Skeletal muscle tissue (tissue), 4 donors: ENCODE measurements around the gene SWSAP1. TPM values are rescaled to one million over a fixed set of nuclear protein-coding genes. Genes with fewer than 3 reads are reported as not detected.
"Not testable (repeated sequence)": the region's sequence is repeated elsewhere in the genome, so short reads cannot be mapped to it uniquely, and the experiment has no call there.

Experiments
- H3K27ac ChIP-seq: one replicate; pipeline ENCODE4 v1.7.0; 2013; ENCODE audit warnings: mild to moderate bottlenecking, low read depth, low read length, inconsistent platforms
- H3K27me3 ChIP-seq, 3 donors: one replicate each; pipeline ENCODE4 v1.7.0; 2013; ENCODE audit warnings: low read length in 3 of 3; ENCODE audit not compliant: control insufficient read depth in 3 of 3, insufficient read depth in 3 of 3
- H3K36me3 ChIP-seq, 3 donors: one replicate each; pipeline ENCODE4 v1.7.0; 2013; ENCODE audit warnings: low read length in 3 of 3; ENCODE audit not compliant: control insufficient read depth in 3 of 3, insufficient read depth in 3 of 3
- H3K4me1 ChIP-seq, 3 donors: one replicate each; pipeline ENCODE4 v1.7.0; 2013; ENCODE audit warnings: low read length in 3 of 3, mild to moderate bottlenecking in 3 of 3; ENCODE audit not compliant: control insufficient read depth in 3 of 3, insufficient read depth in 3 of 3
- H3K4me3 ChIP-seq, 3 donors: one replicate each; pipeline ENCODE4 v1.7.0; 2013; ENCODE audit warnings: low read length in 3 of 3
- H3K9ac ChIP-seq, 3 donors: one replicate each; pipeline ENCODE4 v1.7.0; 2013; ENCODE audit warnings: low read length in 3 of 3, mild to moderate bottlenecking in 3 of 3, moderate library complexity in 2 of 3, low read depth in 1 of 3
- H3K9me3 ChIP-seq, 3 donors: one replicate each; pipeline ENCODE4 v1.7.0; 2013; ENCODE audit warnings: low read length in 3 of 3; ENCODE audit not compliant: control insufficient read depth in 3 of 3
- total RNA-seq: library from RNA; depleted of rRNA; stranded (reverse); fragments of >200 nt; gene quantifications from one replicate; pipeline ENCODE4 v1.2.3, GENCODE V29; 2014
- donor health status: Osteomylitis.

SWSAP1 gene
- total RNA-seq, 1 donor from 2014 or later = 0.52 TPM

GRCh38 chr19:11406703-11407236 lies 32.3 kb downstream of the SWSAP1 start:
- H3K36me3 ChIP-seq, H3K9me3 ChIP-seq, H3K4me3 ChIP-seq, H3K9ac ChIP-seq, H3K4me1 ChIP-seq, H3K27ac ChIP-seq: not testable (repeated sequence)
- peaks cover 3 to 10% (median 5%) of the 10 kb centered on the region in 3 donors for H3K27me3 ChIP-seq

DNA sequence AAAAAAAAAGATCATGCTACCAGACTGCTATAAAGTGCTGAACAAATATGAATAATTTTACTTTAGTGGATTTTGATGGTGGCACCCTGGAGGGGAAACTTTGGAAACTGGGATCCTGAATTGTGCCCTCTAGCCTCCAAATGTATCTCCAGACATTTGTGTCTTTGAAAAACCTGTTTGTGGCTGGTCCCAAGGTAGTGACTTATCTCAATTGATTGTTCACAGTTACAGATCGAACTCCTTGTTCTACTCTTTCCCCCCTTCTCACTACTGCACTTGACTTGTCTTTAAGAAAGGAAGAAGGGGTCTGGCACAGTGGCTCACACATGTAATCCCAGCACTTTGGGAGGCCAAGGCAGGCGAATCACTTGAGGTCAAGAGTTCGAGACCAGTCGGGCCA lies 34.1 kb downstream of the SWSAP1 start:
- H3K4me3 ChIP-seq = no peak overlapping the region
- no peak overlapping the region for H3K9ac ChIP-seq
- no peaks in the 10 kb centered on the region for H3K36me3 ChIP-seq
- no peaks in the 10 kb centered on the region for H3K4me1 ChIP-seq
- H3K27ac ChIP-seq = no peak overlapping the region
- no peaks in the 10 kb centered on the region for H3K9me3 ChIP-seq
- H3K27me3 ChIP-seq = peaks cover 3 to 10% (median 5%) of the 10 kb centered on the region in 3 donors

- H3K9me3 ChIP-seq = no peaks in the 10 kb centered on the region
- H3K27me3 ChIP-seq = peaks cover 3 to 10% (median 5%) of the 10 kb centered on the region in 3 donors
- H3K4me1 ChIP-seq = no peaks in the 10 kb centered on the region
- H3K4me3 ChIP-seq = no peak overlapping the region
- H3K9ac ChIP-seq = no peak overlapping the region
- H3K36me3 ChIP-seq = no peaks in the 10 kb centered on the region
- no peak overlapping the region for H3K27ac ChIP-seq
These were observed 36.2 kb downstream of the SWSAP1 start for GRCh38 chr19:11410682-11411081.

DNA sequence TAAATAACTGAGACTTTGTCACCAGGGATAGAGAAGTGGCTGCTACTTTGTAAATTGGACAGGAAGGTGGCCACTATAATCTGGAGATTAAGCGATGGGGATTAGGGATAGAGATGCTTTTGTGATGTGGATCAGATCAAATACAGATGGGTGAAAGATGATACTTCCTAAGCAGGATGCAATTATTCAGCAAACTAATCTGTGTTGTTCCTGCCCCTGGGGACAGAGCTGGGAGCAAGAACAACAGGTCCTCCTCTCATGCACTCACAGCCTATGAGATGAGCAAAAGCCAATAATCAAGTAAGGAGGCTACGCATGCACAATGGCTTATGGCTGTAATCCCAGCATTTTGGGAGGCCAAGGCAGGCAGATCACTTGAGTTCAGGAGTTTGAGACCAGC lies 40.1 kb downstream of the SWSAP1 start:
- H3K27me3 ChIP-seq = peaks cover 9 to 22% (median 17%) of the 10 kb centered on the region in 3 donors
- H3K27ac ChIP-seq = no peak overlapping the region

DNA sequence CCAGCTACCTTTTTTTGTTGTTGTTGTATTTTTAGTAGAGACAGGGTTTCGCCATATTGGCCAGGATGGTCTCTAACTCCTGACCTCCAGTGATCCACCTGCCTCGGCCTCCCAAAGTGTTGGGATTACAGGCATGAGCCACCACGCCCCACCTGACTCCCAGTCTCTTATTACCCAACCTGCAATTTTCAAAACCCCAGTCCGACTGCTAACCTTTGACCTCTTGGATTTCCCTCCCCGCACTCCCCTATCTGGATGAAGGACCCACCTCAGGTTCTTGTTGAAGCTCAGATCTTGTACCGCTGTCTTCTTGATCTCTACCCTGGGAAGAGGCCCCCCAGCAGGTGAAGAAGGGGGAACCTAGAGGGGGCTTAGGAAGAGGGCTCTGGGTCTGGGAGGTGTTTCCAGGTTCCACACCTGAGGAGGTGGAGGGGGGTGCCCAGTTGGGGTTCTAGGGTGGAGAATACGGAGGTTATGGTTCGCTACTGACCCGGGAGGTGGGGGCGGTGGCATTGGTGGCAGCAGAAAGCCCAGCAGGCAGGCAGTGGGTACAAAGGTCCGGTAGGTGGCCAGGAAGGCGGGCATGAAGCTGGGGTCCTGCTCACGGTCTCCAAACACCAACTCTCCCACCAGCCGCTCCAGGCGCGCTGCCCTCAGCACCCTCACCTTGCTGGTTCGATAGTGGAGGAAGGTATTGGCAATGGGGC lies 42.0 kb downstream of the SWSAP1 start:
- no peak overlapping the region for H3K27ac ChIP-seq
- peaks cover 27 to 39% (median 34%) of the 10 kb centered on the region in 3 donors for H3K27me3 ChIP-seq
- H3K9ac ChIP-seq = no peak overlapping the region
- H3K4me1 ChIP-seq = peaks cover 6 to 15% (median 8%) of the 10 kb centered on the region in 3 donors
- H3K9me3 ChIP-seq = no peaks in the 10 kb centered on the region
- no peak overlapping the region for H3K4me3 ChIP-seq
- H3K36me3 ChIP-seq = no peaks in the 10 kb centered on the region

More for the DNA sequence above, 40.1 kb downstream of the SWSAP1 start:
- Histone ChIP-seq H3K36me3 (no peaks in the 10 kb centered on the region), H3K4me1 (peaks cover 0 to 6% (median 4%) of the 10 kb centered on the region in 3 donors), H3K9ac (no peak overlapping the region), H3K9me3 (no peaks in the 10 kb centered on the region), H3K4me3 (no peak overlapping the region)

DNA sequence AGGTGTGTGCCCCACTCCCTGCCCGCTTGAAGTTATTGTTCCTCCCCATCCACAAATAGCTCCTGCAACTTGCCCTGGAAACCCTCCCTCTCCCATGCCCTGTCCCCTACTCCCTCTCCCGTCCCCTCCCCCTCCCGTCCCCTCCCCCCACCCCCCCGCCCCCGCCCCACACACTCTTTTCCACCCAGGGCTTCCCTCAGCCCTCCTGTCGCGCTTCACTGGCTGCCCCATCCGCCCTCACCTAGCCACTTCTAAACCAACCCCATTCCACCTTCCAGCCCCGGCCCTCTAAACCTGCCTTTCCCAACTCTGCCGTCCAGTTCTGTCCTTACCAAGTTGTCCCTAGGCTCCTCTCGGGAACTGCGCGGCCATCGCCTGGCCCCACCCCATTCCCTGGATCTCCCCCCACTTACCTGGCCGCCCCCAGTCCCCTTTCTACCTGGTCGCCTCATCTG lies 43.7 kb downstream of the SWSAP1 start:
- Histone ChIP-seq H3K27me3 (peaks cover 40 to 54% (median 42%) of the 10 kb centered on the region in 3 donors), H3K36me3 (no peaks in the 10 kb centered on the region), H3K4me3 (no peak overlapping the region)

DNA sequence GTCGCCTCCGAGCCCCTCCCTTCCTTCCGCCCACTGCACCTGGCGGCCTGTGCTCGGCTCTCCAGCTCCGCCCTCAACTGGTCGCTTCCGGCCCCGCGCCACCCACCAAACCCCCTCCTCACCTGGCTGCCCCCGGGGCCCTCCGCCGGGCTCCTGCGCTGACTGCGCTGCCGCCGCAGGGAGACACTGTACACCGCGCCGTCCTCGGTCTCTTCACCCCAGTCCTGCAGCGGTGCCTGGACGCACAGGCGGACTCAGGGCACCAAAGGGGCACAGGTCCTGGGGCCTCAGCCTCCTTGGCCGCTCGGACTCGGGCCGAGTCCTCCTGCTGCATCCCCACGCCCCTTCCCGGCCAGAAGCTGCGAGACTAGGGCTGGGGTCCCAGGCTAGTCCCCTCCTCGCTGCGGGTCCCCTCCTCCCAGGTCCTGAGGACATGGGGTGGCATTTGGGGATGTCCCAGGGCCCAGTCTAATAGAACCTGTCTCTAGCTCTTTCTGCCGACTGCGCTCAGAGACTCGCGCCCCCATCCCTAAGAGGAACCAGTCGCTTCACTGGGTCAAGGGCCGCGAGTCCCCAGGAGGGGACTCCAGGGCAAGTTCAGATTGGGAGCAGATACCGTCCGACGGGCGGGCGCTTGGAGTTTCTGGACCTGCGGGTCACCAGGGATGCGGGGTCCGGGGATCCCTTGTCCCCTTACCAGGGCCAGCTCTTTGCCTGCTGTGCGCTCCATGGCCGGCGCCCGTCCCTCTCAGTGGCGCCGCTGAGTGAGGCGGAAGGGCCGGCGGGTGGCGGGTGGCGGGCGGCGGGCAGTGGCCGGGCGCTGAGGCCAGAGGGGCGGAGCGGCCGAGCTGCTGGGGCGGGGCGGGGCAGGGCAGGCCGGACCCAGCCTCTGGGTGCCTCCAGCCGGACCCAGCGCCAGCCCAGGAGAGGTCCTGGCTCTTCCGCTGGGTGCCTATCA lies 44.4 kb downstream of the SWSAP1 start, which contains the start of gene RGL3:
RGL3 (minus strand) TSS at position 766 of the 958 bp plus-strand sequence; CDS start at position 730, 36 bp downstream.
- Histone ChIP-seq H3K4me1 (peaks cover 8 to 23% (median 16%) of the 10 kb centered on the region in 3 donors), H3K9me3 (no peaks in the 10 kb centered on the region), H3K4me3 (peak within 1 kb of the TSS; percentile 36 to 54 (median 48)), H3K27me3 (peaks cover 46 to 60% (median 48%) of the 10 kb centered on the region in 3 donors), H3K9ac (peak within 1 kb of the TSS in 1 of 3 donors; percentile 57), H3K27ac (no peak within 1 kb of the TSS), H3K36me3 (no peaks in the 10 kb centered on the region)

More for the DNA sequence above, 43.7 kb downstream of the SWSAP1 start:
- Histone ChIP-seq H3K9me3 (no peaks in the 10 kb centered on the region), H3K9ac (no peak overlapping the region), H3K27ac (no peak overlapping the region), H3K4me1 (peaks cover 8 to 22% (median 15%) of the 10 kb centered on the region in 3 donors)

DNA sequence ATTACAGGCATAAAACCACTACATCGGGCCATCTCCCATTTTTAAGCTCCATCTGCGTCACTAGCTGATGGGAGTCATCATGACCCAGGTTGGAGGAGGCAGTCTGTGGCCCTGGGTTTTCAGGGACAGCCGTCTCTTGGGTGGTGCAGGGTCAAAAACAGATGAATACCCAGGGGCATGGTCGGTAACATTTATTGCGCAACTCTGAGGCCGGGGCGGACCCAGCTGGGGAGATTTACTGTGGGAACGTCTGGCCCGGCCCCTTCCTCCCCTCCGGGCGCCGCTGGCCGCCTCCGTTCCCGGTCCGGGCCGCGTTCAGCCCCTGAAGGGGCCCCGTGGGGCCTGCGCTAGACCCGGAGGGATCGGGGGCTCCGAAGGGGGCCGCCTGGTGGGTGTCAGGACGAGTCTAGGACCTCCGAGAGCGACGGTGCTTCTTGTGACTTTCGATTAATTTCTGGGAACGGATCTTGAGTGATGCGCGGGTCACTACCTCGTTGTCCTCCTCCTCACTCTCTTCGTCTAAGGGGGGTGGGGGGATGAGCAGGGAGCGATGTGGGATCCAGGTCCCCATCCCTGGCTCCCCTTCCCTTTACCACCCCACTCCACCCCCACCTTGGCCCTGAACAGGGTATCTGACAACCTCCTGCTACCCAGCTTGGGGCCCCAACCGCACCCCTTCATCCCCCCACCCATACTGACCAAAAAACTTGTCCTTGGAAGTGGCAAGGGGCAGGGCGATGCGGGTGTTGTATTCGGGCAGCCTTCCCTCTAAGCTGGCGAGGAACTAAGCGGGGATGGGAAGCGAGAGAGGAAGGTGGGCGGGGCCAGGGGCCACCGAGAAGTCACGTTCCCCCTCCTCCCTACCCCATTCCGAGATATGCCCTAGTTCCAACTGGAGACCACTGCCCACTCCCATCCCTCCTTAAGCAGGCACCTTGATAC lies 46.2 kb downstream of the SWSAP1 start:
- peak overlapping the region in 1 of 3 donors; percentile 33 for H3K9ac ChIP-seq
- H3K4me3 ChIP-seq = peak overlapping the region; percentile 27 to 54 (median 43)
- no peaks in the 10 kb centered on the region for H3K9me3 ChIP-seq
- no peaks in the 10 kb centered on the region for H3K36me3 ChIP-seq
- H3K4me1 ChIP-seq = peaks cover 8 to 23% (median 16%) of the 10 kb centered on the region in 3 donors
- peak overlapping the region; percentile 44 for H3K27ac ChIP-seq
- peaks cover 50 to 64% (median 52%) of the 10 kb centered on the region in 3 donors for H3K27me3 ChIP-seq
